Endothelial cell of umbilical vein (primary cell): ENCODE measurements around the gene SS18. TPM values are rescaled to one million over a fixed set of nuclear protein-coding genes. Genes with fewer than 3 reads are reported as not detected.
A peak's percentile ranks its signal among the peaks of the same experiment; 100 is the strongest.
"Not testable (repeated sequence)": the region's sequence is repeated elsewhere in the genome, so short reads cannot be mapped to it uniquely, and the experiment has no call there.

Experiments used
- BruUV-seq: library from RNA; stranded (reverse); fragments of 400-500 nt; replicated peaks from 2 replicates; lab custom pipeline; 2021; lab: Mats Ljungman, UMichigan
- CTCF ChIA-PET: fragments of 300-600, 350-600 bp; sonication (Branson Sonifier 250); formaldehyde crosslinking; loops from one replicate; lab custom pipeline; 2021; ENCODE audit warnings: antibody characterized with exemption, inconsistent platforms; lab: Charles Lee
- POLR2A ChIA-PET: fragments of 300-600, 350-600 bp; sonication (Branson Sonifier 250); formaldehyde crosslinking; loops from one replicate; lab custom pipeline; 2021; ENCODE audit warnings: antibody characterized with exemption, inconsistent platforms; lab: Charles Lee
- DNase-seq: peaks from one replicate; pipeline ENCODE4 v3.0.0-alpha.2; 2011; ENCODE audit warnings: low read depth, low spot score
- FAIRE-seq: peaks from 2 replicates; lab custom pipeline; 2011; peaks lifted over from hg19 to GRCh38; lab: Jason Lieb, UNC
- H2AFZ ChIP-seq: 2 replicates; pipeline ENCODE4 v1.6.0; 2012; ENCODE audit warnings: low read depth, low read length, control low read depth, inconsistent platforms
- H3K27ac ChIP-seq: 2 replicates; pipeline ENCODE4 v1.5.1; 2011; ENCODE audit warnings: low read depth, mild to moderate bottlenecking, control low read depth, low read length, moderate library complexity; ENCODE audit not compliant: insufficient read depth
- H3K27me3 ChIP-seq, 2 experiments: 2 replicates each; pipeline versions ENCODE4 v1.6.0 to v1.6.1; 2011; ENCODE audit warnings: low read length in 2 of 2, mixed read lengths in 1 of 2; ENCODE audit not compliant: control insufficient read depth in 2 of 2, insufficient read depth in 2 of 2
- H3K36me3 ChIP-seq, 2 experiments: 2 replicates in 1 of 2; 3 replicates in 1 of 2; pipeline ENCODE4 v1.5.1; 2011; ENCODE audit warnings: low read length in 2 of 2, mild to moderate bottlenecking in 1 of 2, moderate library complexity in 1 of 2; ENCODE audit not compliant: control insufficient read depth in 2 of 2, insufficient read depth in 2 of 2; ENCODE audit errors: extremely low read depth in 1 of 2
- H3K4me1 ChIP-seq: 3 replicates; pipeline ENCODE4 v1.5.1; 2011; ENCODE audit warnings: mild to moderate bottlenecking, low read length; ENCODE audit not compliant: control insufficient read depth, insufficient read depth; ENCODE audit errors: extremely low read depth
- H3K4me2 ChIP-seq: 2 replicates; pipeline ENCODE4 v1.6.1; 2011; ENCODE audit warnings: low read length, control low read depth, mixed read lengths; ENCODE audit not compliant: insufficient read depth
- H3K4me3 ChIP-seq, 3 experiments: fragments of 200-600 bp in 1 of 3; sonication (generic), shearing (Covaris generic) in 1 of 3; replicated peaks in 1 of 3; 2 replicates each; pipeline ENCODE4 v1.5.1; 2011 to 2016; ENCODE audit warnings: control low read depth in 3 of 3, low read length in 3 of 3, mild to moderate bottlenecking in 2 of 3, inconsistent platforms in 1 of 3, low read depth in 1 of 3, moderate library complexity in 1 of 3; ENCODE audit not compliant: insufficient read depth in 1 of 3
- H3K79me2 ChIP-seq: 2 replicates; pipeline ENCODE4 v1.6.0; 2012; ENCODE audit warnings: low read length, inconsistent platforms; ENCODE audit not compliant: control insufficient read depth, insufficient read depth
- H3K9ac ChIP-seq: replicated peaks from 2 replicates; pipeline ENCODE3; 2011; ENCODE audit warnings: low read length, control low read depth; ENCODE audit not compliant: insufficient read depth; ENCODE audit errors: extremely low read depth
- H3K9me1 ChIP-seq: replicated peaks from 3 replicates; pipeline ENCODE4 v1.6.0; 2011; ENCODE audit warnings: mild to moderate bottlenecking, low read length; ENCODE audit not compliant: control insufficient read depth, insufficient read depth; ENCODE audit errors: extremely low read depth
- H3K9me3 ChIP-seq: replicated peaks from 2 replicates; pipeline ENCODE4 v1.5.1; 2012; ENCODE audit warnings: low read length, inconsistent platforms; ENCODE audit not compliant: control insufficient read depth, insufficient read depth
- H4K20me1 ChIP-seq: replicated peaks from 2 replicates; pipeline ENCODE3; 2011; ENCODE audit warnings: mild to moderate bottlenecking, low read length; ENCODE audit not compliant: control insufficient read depth, insufficient read depth; ENCODE audit errors: extremely low read depth
- POLR2A ChIP-seq: IDR thresholded peaks from 2 replicates; pipeline ENCODE4 v1.6.1; 2012; ENCODE audit warnings: low read depth, mild to moderate bottlenecking, control low read depth, low read length
- POLR2AphosphoS5 ChIP-seq: IDR thresholded peaks from 2 replicates; pipeline ENCODE4 v1.6.1; 2012; ENCODE audit warnings: low read depth, mild to moderate bottlenecking, control low read depth, low read length, moderate library complexity; ENCODE audit not compliant: insufficient read depth
- dilution Hi-C: fragments of 300-500 bp; cut with MboI; formaldehyde crosslinking; loops from one replicate; pipeline ENCODE4 v1.15.0; 2019; ENCODE audit warnings: low sequenced_read_pairs; ENCODE audit not compliant: extremely low pct_ligation_motif_present
- intact Hi-C: fragments of 100-400 bp; cut with micrococcal nuclease; formaldehyde crosslinking; loops from one replicate; pipeline ENCODE4 v1.10.0; 2022
- polyA plus RNA-seq, 4 experiments: library from polyadenylated mRNA; depleted of rRNA in 3 of 4; stranded (reverse) in 3 of 4; unstranded in 1 of 4; fragments of >200 nt; gene quantifications; 2 replicates each; pipeline versions ENCODE4 v1.2.1 to v1.2.3, GENCODE V29; 2011 to 2012; ENCODE audit warnings: missing spikeins in 1 of 4
- total RNA-seq: library from RNA; stranded (reverse); gene quantifications from 2 replicates; pipeline ENCODE4 v1.2.3, GENCODE V29; 2021
- TF ChIP-seq, protein P1 (sequence below), 2 donors: IDR thresholded peaks; 1 replicate in 1 of 2; 2 replicates in 1 of 2; pipeline ENCODE4 v1.5.1; 2011; ENCODE audit warnings: low read length in 2 of 2, mild to moderate bottlenecking in 2 of 2, moderate library complexity in 2 of 2, control low read depth in 1 of 2, inconsistent platforms in 1 of 2, low read depth in 1 of 2; ENCODE audit not compliant: insufficient read depth in 1 of 2; ENCODE audit errors: extremely low read depth in 1 of 2

The SS18 gene
- total and polyA plus RNA-seq, 2 donors (not counting 3 experiments of a cell fraction or from before 2014, with no cell fraction given), result 68.4 to 204 TPM

DNA sequence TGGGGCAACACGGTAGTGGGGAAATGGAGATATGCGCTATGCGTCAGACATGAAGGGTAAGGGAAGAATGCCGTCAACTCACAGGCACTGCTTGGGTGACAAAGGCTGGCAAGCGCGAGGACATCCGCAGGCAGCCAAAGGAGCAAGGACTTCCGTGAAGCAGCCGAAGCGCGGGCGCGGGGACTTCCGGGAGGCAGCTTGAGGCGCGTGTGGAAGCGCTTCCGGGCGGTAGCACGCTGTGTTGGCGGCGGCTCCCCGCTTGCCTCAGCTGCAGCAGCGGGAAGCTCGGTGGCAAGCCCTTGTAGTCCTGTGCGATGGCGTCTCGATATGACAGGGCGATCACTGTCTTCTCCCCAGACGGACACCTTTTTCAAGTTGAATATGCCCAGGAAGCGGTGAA, 43.2 kb upstream of the SS18 start, which contains the start of gene PSMA8:
Gene PSMA8 (plus strand): TSS at position 218 of the 400 bp plus-strand sequence. CDS start 97 bp downstream, at position 315.
- Histone ChIP-seq H2AFZ (peak within 1 kb of the TSS; percentile 71), H3K9ac (no peak within 1 kb of the TSS), H3K4me3 (no peak within 1 kb of the TSS), H3K9me3 (no peaks in the 10 kb centered on the region), H3K27me3 (peaks cover 0 to 2% of the 10 kb centered on the region in 2 experiments), H4K20me1 (no peaks in the 10 kb centered on the region), H3K27ac (no peak within 1 kb of the TSS), H3K79me2 (no peaks in the 10 kb centered on the region), H3K9me1 (no peaks in the 10 kb centered on the region), H3K4me2 (no peak within 1 kb of the TSS), H3K4me1 (no peaks in the 10 kb centered on the region), H3K36me3 (no peaks in the 10 kb centered on the region)
- dilution Hi-C loops (no loop called here), intact Hi-C loops (no loop called here)
- DNase-seq, result peak; percentile 1
- no peak for FAIRE-seq
- no TSS peak for BruUV-seq
- CTCF ChIA-PET, result no interaction called here
- POLR2A ChIA-PET, result no interaction called here
- TF ChIP-seq POLR2A (no peak), POLR2AphosphoS5 (no peak)
- TF ChIP-seq, protein P1, sequence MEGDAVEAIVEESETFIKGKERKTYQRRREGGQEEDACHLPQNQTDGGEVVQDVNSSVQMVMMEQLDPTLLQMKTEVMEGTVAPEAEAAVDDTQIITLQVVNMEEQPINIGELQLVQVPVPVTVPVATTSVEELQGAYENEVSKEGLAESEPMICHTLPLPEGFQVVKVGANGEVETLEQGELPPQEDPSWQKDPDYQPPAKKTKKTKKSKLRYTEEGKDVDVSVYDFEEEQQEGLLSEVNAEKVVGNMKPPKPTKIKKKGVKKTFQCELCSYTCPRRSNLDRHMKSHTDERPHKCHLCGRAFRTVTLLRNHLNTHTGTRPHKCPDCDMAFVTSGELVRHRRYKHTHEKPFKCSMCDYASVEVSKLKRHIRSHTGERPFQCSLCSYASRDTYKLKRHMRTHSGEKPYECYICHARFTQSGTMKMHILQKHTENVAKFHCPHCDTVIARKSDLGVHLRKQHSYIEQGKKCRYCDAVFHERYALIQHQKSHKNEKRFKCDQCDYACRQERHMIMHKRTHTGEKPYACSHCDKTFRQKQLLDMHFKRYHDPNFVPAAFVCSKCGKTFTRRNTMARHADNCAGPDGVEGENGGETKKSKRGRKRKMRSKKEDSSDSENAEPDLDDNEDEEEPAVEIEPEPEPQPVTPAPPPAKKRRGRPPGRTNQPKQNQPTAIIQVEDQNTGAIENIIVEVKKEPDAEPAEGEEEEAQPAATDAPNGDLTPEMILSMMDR (IDR thresholded peaks at IDR 0.05; ENCODE audit: extremely low read depth in 1 of 2, insufficient read depth in 1 of 2, low read depth in 1 of 2, low read length in 2 of 2), result no peak

DNA sequence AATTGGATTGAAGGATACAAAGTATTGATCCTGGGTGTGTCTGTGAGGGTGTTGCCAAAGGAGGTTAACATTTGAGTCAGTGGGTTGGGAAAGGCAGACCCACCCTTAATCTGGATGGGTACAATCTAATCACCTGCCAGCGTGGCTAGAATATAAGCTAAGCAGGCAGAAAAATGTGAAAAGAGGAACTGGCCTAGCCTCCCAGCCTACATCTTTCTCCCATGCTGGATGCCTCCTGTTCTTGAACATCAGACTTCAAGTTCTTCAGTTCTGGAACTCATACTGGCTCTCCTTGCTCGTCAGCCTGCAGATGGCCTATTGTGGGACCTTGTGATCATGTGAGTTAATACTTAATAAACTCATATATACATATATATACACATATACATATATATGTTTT, 37.8 kb upstream of the SS18 start:
- POLR2A ChIA-PET, H3K36me3 ChIP-seq, intact Hi-C loops, H3K9ac ChIP-seq, H3K27ac ChIP-seq, H3K9me1 ChIP-seq, H3K9me3 ChIP-seq, H3K4me1 ChIP-seq, H3K4me3 ChIP-seq, DNase-seq, H4K20me1 ChIP-seq, H2AFZ ChIP-seq, FAIRE-seq, CTCF ChIA-PET, dilution Hi-C loops, H3K4me2 ChIP-seq, H3K79me2 ChIP-seq, H3K27me3 ChIP-seq, BruUV-seq: not testable (repeated sequence)
